ENCODE data around the gene USP12.

Gene USP12

DNA sequence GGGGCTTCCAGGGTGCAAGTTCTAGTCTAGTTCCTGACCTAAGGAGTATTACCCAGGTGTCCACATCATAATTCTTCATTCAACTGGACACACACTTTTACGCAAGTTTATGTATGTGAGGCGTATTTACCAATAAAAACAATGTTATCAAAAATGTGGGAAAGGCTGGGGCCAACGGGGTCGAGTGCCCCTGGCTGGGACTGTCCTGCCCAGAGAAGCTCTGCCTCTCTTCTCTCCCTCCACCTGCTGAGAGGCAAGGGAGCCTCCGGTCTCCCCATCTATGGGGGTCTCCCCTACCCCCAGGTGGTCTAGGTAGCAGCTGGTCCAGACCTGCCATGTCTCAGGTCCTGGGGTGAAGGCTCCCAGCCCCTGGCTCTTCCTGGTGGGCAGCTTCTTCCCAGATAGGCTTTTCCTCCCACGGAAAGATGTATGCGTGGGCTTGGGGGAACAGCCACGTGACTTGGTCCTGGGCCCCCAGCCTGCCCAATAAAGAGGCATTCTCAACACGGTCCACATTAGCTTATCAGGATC is 132.4 kb downstream of the USP12 start:
- in situ Hi-C loops (cut with HindIII; ENCODE audit: low sequenced_read_pairs): no loop called here

DNA sequence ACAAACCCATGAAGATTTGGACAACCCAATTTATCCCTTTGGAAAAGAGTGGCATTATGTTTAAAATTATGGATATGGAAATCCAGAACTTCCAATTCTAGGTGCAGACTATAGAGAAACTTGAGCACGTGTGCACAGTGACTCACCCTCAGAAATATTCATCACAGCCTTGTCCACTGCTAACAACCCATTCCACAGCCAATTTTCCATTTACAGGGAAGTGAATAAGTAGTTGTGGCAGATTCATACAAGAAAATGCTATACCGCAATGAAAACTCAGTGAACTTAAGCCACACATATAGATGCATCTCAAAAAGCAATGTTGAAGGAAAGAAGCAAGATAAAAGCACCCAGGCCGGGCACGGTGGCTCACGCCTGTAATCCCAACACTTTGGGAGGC is 133.3 kb downstream of the USP12 start:
- in situ Hi-C loops (cut with HindIII; ENCODE audit: low sequenced_read_pairs): no loop called here

GRCh38 chr13:27037571-27037970 is 134.0 kb downstream of the USP12 start:
- in situ Hi-C loops (cut with HindIII; ENCODE audit: low sequenced_read_pairs): no loop called here

DNA sequence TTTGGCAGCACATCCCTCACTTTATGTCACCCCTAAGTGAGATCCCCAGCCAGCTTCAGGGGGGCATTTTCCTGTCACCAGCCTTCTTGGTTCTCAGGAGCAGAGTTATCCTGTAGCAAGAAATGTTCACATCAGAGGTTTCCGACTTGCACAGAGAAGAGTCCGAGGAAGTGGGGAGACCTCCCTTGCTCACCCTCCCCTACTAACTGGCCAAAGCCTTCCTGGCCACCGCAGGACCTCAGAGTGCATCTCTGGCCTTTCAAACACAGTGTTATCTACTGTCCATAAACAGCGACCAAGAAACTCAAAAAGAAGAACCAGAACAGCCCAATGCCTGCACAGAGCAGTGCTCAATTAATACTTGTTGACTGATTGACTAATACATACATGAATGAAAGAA is 134.4 kb downstream of the USP12 start:
- in situ Hi-C loops (cut with HindIII; ENCODE audit: low sequenced_read_pairs): no loop called here

DNA sequence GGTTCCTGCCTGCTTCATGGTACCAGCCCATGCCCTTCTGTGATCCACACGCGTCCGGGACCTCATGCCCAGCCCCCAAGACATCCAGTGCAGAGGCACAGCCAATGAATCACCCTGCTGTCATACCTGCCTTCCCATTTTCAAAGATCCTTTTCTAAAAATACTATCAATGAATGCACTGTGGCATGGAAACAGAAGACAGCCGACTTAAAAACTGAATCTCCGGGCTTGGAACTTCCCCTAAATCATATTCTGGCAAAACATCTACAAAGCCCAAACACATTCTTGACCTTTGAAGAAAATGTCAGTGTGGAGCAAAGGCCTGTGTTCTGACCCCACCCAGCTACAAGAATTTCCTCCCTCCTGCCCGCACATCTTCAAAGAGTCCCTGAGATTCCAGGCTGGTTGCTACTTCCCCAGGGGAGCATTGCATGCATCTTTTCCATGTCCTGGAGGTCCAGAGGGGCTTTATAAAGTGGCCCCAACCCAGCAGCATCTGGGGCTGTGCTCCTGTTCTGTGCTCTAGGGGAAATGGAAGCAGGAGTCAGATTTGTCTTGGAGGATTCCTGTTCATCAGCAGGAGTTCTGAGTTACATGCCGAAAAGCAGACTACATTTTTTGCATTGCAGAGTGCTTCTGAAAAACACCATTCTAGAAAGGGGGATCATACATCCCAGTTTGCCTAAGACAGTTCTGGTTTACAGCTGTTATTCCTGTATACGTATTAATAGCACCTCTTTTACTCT is 135.2 kb downstream of the USP12 start:
- in situ Hi-C loops (cut with HindIII; ENCODE audit: low sequenced_read_pairs): no loop called here

DNA sequence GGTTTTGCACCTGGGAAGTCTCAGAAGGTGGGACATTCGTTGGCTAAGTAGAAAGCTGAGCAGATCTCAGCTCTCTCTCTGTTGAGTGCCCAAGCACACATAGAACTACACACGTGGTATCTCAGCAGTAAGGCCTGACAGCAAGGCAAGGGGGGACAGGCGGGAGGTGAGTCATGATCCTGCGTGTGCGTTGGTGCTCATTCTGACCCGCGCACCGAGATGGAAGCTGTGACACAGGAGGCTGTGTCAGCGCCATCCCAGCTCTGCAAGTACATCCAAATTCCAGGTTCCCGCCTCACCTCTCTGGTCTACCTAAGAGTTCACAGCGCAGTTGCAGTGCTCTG is 135.7 kb downstream of the USP12 start:
- in situ Hi-C loops (cut with HindIII; ENCODE audit: low sequenced_read_pairs): no loop called here

GRCh38 chr13:27034678-27035111 is 136.9 kb downstream of the USP12 start:
- in situ Hi-C loops (cut with HindIII; ENCODE audit: low sequenced_read_pairs): no loop called here

GRCh38 chr13:27028683-27029480 is 142.7 kb downstream of the USP12 start:
- in situ Hi-C loops (cut with HindIII; ENCODE audit: low sequenced_read_pairs): no loop called here

DNA sequence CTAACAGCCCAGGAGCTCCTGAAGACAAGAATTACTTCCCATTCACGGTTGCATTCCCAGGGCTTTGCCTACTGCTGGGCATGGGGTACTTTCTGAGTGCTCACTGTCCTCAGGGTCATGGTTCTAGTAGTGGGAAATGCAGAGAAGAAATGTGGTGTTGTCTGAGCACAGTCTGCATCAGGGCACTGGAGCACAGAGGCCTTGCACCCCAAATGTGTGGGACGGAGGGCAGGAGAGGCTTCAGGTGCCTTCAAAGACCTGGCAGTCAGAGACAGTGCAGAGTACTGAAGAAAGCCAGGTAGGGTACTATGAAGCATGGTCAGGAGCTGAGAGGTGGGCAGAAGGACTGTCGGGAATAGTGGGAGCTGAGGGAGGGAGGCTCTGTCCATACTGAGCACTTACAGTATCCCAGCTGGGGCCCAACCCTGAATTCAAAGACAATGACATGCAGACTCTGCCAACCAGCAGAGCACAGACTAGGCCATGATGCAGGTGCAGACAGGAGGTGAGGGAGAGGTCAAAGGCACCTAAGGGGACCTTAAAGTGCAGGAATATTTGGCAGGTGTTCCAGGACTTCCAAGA is 144.4 kb downstream of the USP12 start:
- in situ Hi-C loops (cut with HindIII; ENCODE audit: low sequenced_read_pairs): no loop called here

DNA sequence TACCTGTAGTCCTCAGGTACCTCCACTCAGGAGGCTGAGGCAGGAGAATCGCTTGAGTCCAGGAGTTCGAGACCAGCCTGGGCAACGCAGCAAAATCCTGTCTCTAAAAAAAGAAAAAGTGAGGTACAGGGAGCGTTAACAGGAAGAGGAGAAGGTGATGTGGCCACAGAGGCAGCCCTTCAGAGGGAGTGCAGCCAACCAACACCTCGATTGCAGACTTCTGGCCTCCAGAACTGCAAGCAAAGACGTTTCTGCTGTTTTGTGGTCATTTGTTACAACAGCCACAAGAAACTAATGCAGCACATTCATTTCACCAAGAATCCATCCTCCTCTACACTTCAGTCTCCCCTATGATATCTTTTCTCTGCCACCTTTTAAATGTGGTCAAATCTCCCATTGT is 145.2 kb downstream of the USP12 start:
- in situ Hi-C loops (cut with HindIII; ENCODE audit: low sequenced_read_pairs): no loop called here

- in situ Hi-C loops (cut with HindIII; ENCODE audit: low sequenced_read_pairs): no loop called here
Observed at GRCh38 chr13:27024776-27025492, 146.7 kb downstream of the USP12 start.

DNA sequence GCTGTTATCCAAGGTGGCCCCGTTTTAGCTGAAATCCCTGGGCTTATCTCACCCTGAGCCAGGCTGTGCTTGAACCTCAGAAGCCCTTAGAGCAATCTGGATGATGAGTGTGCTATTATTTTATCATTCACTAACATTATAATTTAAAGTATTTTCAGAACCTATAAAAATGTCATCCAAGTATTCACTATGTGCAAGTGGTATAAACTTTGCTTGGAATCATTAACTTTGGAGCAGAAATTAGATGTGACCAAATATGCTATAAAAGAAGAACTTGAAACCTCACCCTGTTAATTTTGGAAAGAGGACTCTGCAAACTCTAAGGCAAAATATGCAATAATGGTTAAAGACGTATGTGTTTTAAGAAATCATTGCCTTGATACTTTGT is 147.5 kb downstream of the USP12 start:
- in situ Hi-C loops (cut with HindIII; ENCODE audit: low sequenced_read_pairs): no loop called here

GRCh38 chr13:27023385-27024073 is 148.1 kb downstream of the USP12 start:
- in situ Hi-C loops (cut with HindIII; ENCODE audit: low sequenced_read_pairs): no loop called here

DNA sequence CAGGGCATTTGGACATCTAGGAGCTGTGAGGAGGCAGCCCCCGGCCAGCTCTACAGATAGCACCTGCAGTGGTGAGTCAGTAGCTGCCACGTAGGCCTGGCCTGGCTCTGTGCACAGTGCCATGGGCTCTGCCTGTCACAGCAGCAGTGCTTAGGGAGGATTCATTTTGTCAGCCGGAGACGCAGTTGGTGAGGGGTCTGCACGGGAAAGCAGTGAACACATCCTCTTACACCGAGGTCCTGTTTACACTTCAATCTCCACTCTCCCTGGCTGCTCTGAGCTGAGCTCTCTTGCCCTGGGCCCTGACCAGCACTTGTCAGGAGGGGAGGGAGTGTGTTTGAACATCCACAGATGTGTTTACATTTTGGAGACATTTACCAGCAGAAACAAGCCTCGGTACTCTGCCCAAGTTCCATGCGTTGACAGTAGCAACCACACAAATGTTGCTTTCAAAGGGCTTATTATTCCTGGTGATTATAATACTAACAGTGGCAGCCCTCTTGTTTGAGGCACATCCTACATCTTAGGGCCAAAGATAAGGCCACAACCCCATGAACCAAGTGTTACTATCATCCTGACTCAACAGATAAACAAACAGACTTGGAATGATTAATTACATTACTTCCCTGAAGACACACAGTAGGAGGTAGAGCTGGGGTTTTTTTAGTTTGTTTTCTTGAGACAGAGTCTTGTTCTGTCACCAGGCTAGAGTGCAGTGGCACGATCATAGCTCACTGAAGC is 148.9 kb downstream of the USP12 start:
- in situ Hi-C loops (cut with HindIII; ENCODE audit: low sequenced_read_pairs): no loop called here

- in situ Hi-C loops (cut with HindIII; ENCODE audit: low sequenced_read_pairs): no loop called here
Observed at GRCh38 chr13:27020415-27020814, 151.2 kb downstream of the USP12 start.

DNA sequence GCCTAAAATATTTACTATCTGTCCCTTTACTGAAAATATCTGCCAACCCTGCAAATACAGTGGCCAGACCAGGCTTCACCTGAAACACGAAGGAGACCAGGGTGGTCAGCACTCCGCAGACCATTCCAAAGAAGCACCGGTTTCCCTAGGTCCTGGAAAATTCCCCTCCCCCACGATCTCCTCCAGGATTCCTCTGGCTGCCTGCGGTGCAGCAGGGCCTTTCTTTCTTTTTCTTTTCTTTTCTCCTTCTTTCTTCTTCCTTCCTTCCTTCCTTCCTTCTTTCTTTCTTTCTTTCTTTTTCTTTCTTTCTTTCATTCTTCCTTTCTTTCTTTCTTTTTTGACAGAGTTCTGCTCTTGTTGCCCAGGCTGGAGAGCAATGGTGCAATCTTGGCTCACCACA is 152.7 kb downstream of the USP12 start:
- in situ Hi-C loops (cut with HindIII; ENCODE audit: low sequenced_read_pairs): no loop called here

DNA sequence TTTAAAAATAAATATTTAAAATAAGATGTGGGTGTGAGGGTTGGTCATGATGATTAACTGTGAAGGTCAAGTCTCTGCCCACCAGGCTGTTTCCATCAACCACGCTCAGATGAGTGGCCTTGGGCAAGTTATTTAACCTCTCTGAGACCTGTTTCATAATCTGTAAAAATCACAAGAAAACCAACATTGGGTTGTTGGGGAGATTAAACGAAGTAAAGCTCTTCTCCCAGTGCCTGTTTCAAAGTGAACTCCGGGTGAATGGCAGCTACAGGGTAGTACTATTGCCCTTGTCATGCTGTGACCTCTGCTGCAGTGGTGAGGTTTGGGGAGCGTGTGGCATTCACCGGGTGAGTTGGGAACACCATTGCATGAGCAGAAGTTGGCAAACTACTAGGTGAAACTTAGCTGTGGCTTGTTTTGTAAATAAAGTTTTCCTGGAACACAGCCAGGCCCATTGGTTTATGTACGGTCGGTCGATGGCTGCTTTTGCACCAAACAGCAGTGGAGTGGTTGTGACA is 153.2 kb downstream of the USP12 start:
- in situ Hi-C loops (cut with HindIII; ENCODE audit: low sequenced_read_pairs): no loop called here

GRCh38 chr13:27016875-27017274 is 154.7 kb downstream of the USP12 start:
- in situ Hi-C loops (cut with HindIII; ENCODE audit: low sequenced_read_pairs): no loop called here
